ENCODE results near the gene PRR16. TPM values are rescaled to one million over a fixed set of nuclear protein-coding genes. Genes with fewer than 3 reads are reported as not detected.

PRR16 gene
- total RNA-seq, 1 donor = 22.1 TPM

DNA sequence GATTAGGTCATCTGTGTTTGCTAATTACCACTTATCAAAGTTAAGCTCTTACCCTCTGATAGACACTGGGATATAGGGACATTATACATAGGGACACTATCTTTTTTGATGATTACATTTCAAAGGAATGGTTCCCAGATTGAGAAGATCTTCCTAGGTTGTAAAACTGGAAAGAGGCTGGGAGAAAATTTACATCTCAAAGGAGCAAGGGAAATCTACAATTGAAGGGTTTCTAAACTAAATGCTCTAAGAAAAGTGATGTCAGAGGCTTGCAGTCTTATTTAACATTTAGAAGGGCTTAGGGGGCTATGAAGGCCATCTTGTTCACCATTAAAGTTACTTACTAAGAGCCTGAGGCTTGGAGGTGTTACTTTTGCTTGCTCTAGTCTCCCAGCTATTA, 242.8 kb downstream of the PRR16 start:
- H3K4me3 ChIP-seq (ENCODE audit: low read depth, low read length) = no peak overlapping the region
- DNase-seq (ENCODE audit: low read depth) = no peak
- TF ChIP-seq, protein P1, sequence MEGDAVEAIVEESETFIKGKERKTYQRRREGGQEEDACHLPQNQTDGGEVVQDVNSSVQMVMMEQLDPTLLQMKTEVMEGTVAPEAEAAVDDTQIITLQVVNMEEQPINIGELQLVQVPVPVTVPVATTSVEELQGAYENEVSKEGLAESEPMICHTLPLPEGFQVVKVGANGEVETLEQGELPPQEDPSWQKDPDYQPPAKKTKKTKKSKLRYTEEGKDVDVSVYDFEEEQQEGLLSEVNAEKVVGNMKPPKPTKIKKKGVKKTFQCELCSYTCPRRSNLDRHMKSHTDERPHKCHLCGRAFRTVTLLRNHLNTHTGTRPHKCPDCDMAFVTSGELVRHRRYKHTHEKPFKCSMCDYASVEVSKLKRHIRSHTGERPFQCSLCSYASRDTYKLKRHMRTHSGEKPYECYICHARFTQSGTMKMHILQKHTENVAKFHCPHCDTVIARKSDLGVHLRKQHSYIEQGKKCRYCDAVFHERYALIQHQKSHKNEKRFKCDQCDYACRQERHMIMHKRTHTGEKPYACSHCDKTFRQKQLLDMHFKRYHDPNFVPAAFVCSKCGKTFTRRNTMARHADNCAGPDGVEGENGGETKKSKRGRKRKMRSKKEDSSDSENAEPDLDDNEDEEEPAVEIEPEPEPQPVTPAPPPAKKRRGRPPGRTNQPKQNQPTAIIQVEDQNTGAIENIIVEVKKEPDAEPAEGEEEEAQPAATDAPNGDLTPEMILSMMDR (IDR thresholded peaks at IDR 0.05; ENCODE audit: insufficient read depth, low read length) = no peak

DNA sequence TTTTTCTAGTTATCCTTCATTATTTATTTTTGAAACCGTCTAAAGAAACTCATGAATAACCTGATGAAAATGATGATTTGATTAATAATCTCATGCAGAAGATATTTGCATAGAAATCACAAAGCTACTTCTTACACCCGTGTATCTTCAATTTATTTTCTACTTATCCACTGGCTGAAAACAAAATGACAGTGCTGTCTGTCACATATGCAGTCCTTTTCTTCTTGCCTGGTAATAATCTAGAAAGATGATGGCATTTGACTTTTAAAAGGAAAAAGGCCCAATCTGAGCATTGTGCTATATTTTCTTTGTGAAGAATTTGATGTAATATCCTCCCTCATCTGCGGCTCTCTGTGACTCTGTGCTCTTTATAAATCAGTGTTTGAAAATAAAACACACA, 253.3 kb downstream of the PRR16 start:
- TF ChIP-seq, protein P1 (IDR thresholded peaks at IDR 0.05; ENCODE audit: insufficient read depth, low read length) = no peak
- no peak overlapping the region for H3K4me3 ChIP-seq (ENCODE audit: low read depth, low read length)
- no peak for DNase-seq (ENCODE audit: low read depth)

DNA sequence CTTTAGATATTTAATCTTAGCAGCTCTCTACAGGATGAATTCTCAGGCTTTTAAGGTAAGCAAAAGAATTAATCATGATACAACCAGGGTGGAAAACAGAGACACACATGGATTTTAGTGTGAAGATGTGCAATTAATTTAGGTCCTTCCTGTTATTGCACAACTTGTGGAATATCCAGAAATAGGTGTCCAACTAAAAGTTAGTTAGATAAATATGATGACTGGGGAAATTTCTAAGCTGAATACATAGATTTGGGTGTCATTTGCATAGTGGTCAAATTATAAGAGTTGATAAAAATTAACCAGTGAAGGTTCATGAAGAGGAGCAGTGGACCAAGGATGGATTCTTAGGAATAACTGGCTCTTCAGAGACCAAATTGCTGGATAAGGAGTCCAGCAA, 266.1 kb downstream of the PRR16 start:
- no peak overlapping the region for H3K4me3 ChIP-seq (ENCODE audit: low read depth, low read length)
- no peak for DNase-seq (ENCODE audit: low read depth)
- TF ChIP-seq, protein P1 (IDR thresholded peaks at IDR 0.05; ENCODE audit: insufficient read depth, low read length) = no peak

DNA sequence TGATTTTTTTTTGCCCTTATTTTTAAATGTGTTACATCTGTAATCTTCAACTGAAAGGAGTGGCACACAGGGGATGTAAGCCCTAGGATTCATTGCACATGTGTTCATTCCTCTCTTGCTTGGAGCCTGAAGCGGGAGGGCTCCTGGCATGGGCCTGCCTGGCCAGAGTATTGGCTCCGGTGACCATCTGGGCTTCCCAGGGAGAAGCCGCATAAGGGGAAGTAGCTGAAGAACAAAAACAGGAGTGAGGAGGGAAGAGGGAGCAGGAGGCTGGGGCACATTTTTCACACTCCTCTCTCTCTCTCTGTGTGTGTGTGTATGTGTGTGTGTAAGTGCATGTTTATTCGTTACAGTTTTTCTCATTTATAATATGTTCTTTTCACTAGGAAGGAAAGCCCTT, 269.9 kb downstream of the PRR16 start:
- no peak for DNase-seq (ENCODE audit: low read depth)
- no peak overlapping the region for H3K4me3 ChIP-seq (ENCODE audit: low read depth, low read length)
- TF ChIP-seq, protein P1 (IDR thresholded peaks at IDR 0.05; ENCODE audit: insufficient read depth, low read length) = no peak

DNA sequence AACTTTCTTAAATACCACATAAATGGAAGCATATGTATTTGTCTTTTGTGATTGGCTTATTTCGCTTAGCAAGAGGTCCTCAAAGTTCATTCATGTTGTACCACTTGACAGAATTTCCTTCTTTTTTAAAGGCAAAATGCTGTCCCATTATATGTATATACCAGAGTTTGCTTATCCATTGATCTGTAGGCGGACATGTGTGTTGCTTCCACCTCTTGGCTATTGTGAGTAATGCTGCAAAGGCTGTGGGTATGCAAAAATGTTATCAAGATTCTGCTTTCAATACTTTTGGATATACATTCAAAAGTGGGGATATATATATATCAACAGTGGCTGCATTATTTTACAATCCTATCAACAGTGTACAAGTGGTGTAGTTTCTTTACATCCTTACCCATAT, 271.0 kb downstream of the PRR16 start:
- peak; percentile 9 for DNase-seq (ENCODE audit: low read depth)
- H3K4me3 ChIP-seq (ENCODE audit: low read depth, low read length) = no peak overlapping the region
- TF ChIP-seq, protein P1 (IDR thresholded peaks at IDR 0.05; ENCODE audit: insufficient read depth, low read length) = peak; percentile 36

Small RNA genes within 50 kb of the gene (small RNA-seq; reads per million reads assigned to genes)
- gene PRELID3BP8 = not detected
- not detected for gene RNU4-69P
